ENCODE measurements around the gene ASTN1.

DNA sequence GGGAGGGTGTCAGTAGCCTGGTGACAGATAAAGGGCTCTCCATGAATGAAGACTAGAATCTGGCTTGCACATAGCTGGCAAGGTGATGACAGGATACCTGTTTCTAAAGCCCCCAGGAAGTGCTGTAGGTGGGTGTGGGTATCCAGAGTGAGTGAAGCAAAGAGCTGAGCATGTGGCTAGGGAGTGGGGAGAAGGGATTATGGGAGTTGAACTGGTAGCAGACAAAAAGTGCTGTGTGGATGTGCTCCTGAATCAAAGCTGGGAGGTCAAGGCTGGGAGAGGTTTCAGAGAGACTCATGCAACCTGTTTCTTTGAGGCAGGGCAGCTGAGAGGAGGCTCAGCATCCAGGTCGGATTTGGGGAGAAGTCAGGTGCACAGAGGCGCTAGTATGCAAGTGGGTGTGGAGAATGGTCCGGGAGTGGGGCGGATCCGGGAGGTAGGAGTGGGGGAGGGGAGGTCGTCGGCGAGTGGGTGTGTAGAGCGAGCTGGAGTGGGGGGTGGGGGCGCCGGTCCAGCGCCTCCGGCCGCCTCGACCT, 600 bp downstream of the ASTN1 start:
- TF ChIP-seq, protein P1, sequence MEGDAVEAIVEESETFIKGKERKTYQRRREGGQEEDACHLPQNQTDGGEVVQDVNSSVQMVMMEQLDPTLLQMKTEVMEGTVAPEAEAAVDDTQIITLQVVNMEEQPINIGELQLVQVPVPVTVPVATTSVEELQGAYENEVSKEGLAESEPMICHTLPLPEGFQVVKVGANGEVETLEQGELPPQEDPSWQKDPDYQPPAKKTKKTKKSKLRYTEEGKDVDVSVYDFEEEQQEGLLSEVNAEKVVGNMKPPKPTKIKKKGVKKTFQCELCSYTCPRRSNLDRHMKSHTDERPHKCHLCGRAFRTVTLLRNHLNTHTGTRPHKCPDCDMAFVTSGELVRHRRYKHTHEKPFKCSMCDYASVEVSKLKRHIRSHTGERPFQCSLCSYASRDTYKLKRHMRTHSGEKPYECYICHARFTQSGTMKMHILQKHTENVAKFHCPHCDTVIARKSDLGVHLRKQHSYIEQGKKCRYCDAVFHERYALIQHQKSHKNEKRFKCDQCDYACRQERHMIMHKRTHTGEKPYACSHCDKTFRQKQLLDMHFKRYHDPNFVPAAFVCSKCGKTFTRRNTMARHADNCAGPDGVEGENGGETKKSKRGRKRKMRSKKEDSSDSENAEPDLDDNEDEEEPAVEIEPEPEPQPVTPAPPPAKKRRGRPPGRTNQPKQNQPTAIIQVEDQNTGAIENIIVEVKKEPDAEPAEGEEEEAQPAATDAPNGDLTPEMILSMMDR (conservative IDR thresholded peaks at IDR 0.05; ENCODE audit: low read length): no peak
- no peak for TF ChIP-seq EZH2phosphoT487 (IDR thresholded peaks at IDR 0.05; ENCODE audit: borderline replicate concordance, low read depth, low read length)

Measured in OCI-LY7 (cell line).